GM18858 (cell line): ENCODE data around the gene TPRG1L.
"Not testable (repeated sequence)": the region's sequence is repeated elsewhere in the genome, so short reads cannot be mapped to it uniquely, and the experiment has no call there.

Experiments used
- ATAC-seq: cut with Tn5 transposase; IDR thresholded peaks from one replicate; pipeline ENCODE4 v1.9.1; 2021; ENCODE audit not compliant: unreplicated experiment

The TPRG1L gene

DNA sequence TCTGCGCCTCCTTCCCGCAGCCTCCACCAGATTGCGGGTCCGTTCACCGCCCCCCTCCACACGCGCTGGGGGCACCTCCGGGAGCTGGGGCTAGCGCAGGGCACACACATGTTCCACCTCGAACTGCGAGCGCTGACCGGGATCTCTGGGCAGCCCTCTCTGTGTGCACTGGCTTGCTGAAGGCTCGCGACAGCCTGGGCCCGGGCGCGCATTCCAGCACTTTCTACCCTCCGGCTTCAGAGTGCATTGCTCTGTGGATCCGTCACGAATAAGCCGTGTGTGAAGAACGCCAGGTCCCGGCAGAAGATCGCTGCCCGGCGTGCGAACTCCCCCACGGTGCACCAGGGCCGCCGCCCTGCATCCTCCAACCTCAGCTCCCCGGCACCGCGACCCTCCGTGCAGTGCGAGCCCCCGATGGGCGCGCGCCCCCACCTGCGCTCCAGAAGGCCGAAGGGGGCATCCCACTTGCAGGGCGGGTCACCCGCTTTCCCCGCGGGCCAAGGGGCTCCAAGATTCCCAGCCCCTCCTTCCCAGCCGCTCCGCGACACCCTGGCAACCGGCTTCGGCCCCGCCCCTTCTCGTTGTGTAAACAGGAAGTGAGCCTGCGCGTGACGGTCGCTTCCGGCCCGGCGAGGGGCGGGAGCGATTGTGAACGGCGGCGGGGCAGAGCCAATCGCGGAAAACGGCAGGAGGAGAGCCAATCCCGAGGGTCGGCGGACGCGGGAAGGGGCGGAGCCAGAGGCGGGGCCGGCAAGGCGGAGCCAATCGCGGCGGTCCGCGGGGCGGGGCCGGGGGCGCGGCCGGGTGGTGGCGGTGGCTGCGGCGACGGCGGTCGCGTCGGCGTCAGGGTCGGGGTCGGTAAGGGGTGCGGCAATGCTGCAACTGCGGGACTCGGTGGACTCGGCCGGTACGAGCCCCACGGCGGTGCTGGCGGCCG is at the start of gene TPRG1L:
TPRG1L (plus strand) TSS at position 816 of the 937 bp plus-strand sequence; CDS start at position 874, 58 bp downstream.
- peak; percentile 84 for ATAC-seq

DNA sequence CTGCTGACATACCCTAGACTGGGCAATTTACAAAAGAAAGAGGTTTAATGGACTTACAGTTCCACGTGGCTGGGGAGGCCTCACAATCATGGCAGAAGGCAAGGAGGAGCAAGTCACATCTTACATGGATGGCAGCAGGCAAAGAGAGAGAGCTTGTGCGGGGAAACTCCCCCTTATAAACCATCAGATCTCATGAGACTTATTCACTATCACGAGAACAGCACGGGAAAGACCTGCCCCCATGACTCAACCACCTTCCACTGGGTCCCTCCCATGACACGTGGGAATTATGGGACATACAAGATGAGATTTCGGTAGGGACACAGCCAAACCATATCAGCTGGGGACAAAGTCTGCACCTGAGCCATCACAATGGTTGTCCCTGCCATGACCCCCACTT is 49.3 kb upstream of the TPRG1L start:
- ATAC-seq: not testable (repeated sequence)

GRCh38 chr1:3575993-3576392 is 48.8 kb upstream of the TPRG1L start:
- ATAC-seq: no peak

- no peak for ATAC-seq
Observed at GRCh38 chr1:3577300-3577699, 47.5 kb upstream of the TPRG1L start.

GRCh38 chr1:3577711-3578432 is 46.9 kb upstream of the TPRG1L start:
- no peak for ATAC-seq

- ATAC-seq: no peak
Observed at GRCh38 chr1:3578433-3578805, 46.4 kb upstream of the TPRG1L start.

GRCh38 chr1:3578906-3579305 is 45.9 kb upstream of the TPRG1L start:
- ATAC-seq: no peak

DNA sequence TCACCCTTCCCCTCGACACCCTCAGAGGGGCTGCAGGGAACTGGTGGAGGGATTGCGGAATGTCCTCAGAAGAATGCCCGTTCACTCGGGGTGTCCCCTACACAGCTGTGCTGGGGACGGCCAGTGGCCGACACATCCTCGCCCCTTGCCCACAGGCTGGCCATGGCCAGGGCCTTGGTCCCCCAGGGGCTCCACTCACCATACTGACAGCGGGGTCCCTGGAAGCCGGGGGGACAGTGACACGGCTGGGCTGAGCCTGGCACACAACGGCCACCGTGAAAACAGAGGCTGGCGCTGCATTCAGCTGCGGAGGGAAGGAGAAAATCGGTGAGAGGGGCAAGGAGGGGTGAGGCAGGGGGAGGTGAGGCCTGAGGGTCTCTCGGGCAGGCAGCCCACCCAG is 45.2 kb upstream of the TPRG1L start:
- no peak for ATAC-seq

GRCh38 chr1:3580231-3580630 is 44.6 kb upstream of the TPRG1L start:
- ATAC-seq: no peak

DNA sequence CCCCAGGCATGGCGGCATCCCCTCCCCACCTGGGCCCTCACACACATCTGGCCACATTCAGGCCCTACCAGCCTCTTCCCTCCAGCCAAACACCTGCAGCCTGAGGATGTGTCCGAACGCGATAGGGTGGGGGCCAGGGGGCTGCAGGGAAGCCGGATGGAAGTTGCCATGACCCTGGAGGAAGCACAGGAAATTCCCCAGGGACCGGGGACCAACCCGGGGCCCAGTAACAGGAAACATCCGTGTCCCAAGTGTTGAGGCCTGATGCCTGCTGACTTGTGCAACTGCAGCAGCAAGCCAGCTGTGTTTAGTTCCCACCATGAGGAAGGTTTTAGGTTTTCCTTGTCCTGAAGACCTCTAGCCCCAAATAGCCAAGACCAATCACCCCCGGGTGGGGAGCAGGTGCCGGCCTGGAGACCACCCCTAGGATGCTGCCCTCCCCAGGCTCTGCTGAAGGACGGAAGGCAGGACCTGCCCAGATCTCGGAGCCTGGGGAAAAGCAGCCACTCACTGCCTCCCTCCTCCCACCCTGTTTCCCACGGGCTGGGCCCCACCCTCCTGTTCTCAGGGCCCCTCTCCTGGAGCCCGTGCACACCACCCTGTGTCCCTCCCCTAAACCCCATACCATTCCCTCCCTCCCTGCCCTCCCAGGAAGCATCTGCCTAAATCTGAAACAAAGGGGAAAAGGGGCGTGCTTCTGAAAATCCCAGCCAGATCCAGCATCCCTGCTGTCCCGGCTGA is 43.3 kb upstream of the TPRG1L start:
- no peak for ATAC-seq

- ATAC-seq: not testable (repeated sequence)
Observed at GRCh38 chr1:3583751-3584150, 41.1 kb upstream of the TPRG1L start.

- no peak for ATAC-seq
Observed at GRCh38 chr1:3584915-3585314, 39.9 kb upstream of the TPRG1L start.

DNA sequence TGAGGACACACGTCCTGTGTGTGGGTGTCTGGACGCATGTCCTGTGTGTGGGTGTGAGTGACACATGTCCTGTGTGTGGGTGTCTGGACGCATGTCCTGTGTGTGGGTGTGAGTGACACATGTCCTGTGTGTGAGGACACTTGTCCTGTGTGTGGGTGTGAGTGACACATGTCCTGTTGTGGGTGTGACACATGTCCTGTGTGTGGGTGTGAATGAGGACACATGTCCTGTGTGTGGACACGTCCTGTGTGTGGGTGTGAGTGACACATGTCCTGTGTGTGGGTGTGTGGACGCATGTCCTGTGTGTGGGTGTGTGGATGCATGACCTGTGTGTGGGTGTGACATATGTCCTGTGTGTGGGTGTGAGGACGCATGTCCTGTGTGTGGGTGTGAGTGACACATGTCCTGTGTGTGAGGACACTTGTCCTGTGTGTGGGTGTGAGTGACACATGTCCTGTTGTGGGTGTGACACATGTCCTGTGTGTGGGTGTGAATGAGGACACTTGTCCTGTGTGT is 39.4 kb upstream of the TPRG1L start:
- ATAC-seq: not testable (repeated sequence)

DNA sequence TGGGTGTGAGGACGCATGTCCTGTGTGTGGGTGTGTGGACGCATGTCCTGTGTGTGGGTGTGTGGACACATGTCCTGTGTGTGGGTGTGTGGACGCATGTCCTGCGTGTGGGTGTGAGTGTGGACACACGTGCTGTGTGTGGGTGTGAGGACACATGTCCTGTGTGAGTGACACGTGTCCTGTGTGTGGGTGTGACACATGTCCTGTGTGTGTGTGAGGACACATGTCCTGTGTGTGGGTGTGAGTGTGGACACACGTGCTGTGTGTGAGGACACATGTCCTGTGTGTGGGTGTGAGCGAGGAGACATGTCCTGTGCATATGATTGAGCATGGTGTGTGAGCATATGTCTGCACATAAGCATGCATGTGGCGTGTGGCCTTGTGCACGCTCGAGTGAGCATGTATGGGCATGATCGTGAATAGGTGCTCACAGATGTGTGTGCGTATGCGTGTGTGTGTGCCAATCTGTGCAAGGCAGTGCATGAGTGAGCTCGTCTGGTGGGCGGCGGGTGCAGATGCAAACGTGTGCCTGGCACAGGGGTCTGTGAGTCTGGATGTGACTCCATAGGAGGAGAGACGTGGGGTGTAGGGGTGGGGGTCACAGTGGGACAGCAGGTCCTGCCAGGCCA is 38.8 kb upstream of the TPRG1L start:
- ATAC-seq: no peak

DNA sequence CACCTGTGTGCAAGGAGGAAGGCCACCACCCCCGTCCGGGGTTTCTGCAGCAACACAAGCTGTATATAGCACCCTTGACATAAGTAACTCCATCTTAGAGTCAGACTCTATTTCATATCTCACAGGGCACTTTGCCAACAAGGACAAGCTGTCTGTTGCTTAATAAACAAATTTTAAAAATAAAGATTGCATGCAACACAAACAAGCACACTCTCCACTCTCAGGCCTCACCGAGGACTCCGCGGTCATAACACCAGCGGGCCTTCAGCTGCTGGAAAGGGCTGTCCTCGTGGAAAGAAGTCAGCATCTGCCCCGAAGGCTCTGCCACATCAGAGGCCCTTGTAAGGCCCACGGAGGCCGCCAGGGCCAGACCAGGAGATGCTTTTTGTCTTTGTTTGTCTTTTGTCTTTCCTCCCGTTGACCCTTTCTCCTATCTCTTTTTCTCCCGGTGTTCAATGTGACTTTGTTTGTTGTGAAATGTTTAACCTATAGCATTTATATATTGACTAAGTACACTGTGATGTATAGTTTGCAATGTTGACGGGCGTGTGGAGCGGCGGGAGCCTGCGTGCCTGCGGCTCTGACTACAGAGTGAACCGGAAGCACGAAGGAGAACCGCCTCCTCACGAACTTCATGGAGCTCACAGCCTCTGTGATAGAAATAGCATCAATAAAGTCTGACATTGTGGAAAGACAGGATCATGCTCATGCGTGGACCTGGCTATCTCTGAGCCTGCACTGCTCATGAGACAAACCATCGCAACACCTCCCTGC is 37.6 kb upstream of the TPRG1L start:
- ATAC-seq: no peak

DNA sequence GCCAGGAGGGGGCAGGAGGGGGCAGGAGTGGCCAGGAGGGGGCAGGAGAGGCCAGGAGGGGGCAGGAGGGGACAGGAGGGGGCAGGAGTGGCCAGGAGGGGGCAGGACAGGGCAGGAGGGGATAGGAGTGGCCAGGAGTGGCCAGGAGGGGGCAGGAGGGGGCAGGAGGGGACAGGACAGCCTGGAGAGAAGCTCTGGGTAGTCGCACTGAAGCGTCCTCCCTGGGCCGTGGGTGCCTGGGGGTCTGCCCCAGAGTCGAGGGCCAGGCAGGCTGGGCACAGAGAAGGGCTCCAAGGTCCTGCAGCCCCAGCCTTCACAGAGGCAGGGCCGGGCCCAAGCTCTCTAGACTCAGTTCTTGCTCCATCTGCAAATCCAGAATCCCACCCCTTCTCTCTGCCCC is 36.4 kb upstream of the TPRG1L start:
- ATAC-seq: no peak

- no peak for ATAC-seq
Observed at GRCh38 chr1:3590139-3590763, 34.6 kb upstream of the TPRG1L start.

DNA sequence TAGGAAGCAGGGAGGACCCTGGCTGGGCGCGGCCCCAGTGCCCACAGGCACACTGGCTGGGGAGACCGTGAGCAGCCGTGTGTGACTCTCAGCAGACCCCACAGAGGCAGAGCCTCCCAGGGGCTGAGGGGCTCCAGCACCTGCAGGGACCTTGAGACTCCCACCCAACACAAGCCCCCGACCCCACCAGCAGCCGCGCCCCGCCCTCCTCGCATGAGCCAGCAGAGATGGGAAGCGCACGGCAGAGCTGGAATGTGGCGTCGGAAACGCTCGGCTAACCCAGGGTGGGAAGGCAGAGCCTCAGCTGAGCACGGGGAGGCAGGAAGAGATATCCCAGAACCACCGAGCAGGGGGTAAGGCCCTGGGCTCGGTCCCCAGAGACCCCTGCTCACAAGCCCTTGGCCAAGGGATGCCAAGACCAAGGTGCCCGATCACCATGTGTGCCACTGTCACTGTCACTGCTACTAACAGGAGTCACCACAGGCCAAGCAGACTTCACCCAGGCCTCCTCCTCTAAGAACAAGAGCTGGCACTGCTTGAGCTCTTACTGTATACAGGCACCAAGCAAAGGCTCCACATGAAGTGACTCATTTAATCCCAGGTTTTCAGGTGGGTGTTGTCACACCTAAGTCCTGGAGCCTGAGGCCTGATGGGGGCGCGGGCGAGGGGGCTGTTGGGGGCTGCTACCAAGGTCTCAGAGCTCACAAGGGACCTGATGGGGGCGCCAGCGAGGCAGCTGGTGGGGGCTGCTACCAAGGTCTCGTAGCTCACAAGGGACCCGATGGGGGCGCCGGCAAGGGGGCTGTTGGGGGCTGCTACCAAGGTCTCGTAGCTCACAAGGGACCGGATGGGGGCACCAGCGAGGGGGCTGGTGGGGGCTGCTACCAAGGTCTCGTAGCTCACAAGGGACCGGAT is 33.6 kb upstream of the TPRG1L start:
- no peak for ATAC-seq
